ENCODE results near the gene CAMK2G. TPM values are rescaled to one million over a fixed set of nuclear protein-coding genes. Genes with fewer than 3 reads are reported as not detected.
A peak's percentile ranks its signal among the peaks of the same experiment; 100 is the strongest.

The CAMK2G gene
- total RNA-seq, 4 donors from 2014 or later: 34.7 to 159 (median 110) TPM

DNA sequence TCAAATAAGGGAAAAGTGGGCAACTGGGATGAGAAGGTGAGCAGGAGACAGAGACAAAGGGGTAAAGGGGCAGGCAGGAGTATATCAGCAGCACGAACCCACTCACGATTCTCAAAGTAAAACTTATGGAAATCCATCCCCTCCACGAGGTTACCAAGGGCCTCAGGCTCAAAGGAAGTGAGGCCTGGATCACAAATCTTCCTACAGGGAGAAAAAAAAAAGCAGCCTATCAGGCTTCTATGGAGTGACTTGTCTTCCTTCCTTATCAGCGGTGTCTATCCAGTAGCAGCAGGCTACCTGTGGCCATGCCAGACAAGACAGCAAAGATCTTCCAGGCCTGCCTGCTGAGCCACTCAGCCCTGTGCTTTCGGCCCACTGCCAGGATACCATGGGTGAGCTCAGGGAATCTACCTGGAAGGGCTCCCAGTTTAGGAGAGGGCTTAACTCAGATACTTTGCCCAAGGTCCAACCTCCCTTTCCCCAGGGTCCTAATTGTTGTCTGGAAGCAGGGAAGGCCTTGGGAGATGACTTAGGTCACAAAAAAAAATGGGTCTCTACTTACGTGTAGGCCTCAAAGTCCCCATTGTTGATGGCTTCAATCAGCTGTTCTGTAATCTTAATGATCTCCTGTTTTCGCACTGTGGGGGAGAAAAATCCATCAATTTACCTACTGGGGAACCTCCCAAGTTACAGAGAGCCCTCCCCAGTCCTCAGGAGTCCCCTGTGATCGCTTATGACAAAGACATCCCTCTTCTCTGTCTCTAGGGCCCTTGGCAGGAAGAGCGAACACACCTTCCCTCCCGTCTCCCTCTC, 57.2 kb downstream of the CAMK2G start:
- Histone ChIP-seq H3K9me3 (no peaks in the 10 kb centered on the region), H3K27ac (peak overlapping the region in 1 of 4 donors; percentile 16), H3K4me1 (peaks cover 0 to 10% (median 0%) of the 10 kb centered on the region in 4 donors), H3K4me3 (no peak overlapping the region), H3K36me3 (peaks cover 0 to 70% (median 0%) of the 10 kb centered on the region in 3 donors), H3K27me3 (no peaks in the 10 kb centered on the region)
- peak in 1 of 3 donors; percentile 40 for DNase-seq
- TF ChIP-seq, protein P1, sequence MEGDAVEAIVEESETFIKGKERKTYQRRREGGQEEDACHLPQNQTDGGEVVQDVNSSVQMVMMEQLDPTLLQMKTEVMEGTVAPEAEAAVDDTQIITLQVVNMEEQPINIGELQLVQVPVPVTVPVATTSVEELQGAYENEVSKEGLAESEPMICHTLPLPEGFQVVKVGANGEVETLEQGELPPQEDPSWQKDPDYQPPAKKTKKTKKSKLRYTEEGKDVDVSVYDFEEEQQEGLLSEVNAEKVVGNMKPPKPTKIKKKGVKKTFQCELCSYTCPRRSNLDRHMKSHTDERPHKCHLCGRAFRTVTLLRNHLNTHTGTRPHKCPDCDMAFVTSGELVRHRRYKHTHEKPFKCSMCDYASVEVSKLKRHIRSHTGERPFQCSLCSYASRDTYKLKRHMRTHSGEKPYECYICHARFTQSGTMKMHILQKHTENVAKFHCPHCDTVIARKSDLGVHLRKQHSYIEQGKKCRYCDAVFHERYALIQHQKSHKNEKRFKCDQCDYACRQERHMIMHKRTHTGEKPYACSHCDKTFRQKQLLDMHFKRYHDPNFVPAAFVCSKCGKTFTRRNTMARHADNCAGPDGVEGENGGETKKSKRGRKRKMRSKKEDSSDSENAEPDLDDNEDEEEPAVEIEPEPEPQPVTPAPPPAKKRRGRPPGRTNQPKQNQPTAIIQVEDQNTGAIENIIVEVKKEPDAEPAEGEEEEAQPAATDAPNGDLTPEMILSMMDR (IDR thresholded peaks at IDR 0.05): no peak
- no peak for TF ChIP-seq POLR2A (IDR thresholded peaks at IDR 0.05)

DNA sequence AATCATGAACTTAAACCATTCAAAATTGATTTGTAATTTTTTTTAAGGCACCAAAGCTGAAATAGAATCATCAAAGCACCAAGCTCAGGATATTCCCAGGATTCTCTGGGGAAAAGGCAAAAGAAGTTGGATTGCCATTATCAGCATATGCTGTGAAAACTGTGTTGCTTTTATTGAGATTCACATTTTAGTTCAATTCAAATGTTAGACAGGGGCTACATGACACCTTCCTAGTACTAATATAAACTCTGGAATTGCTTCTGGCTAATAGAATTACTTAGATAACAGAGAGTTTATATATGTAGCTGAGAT, 58.7 kb downstream of the CAMK2G start:
- Histone ChIP-seq H3K36me3 (peaks cover 0 to 56% (median 0%) of the 10 kb centered on the region in 3 donors), H3K27ac (no peak overlapping the region), H3K4me3 (no peak overlapping the region)

GRCh38 chr10:73814896-73815718, 59.2 kb downstream of the CAMK2G start:
- H3K9me3 ChIP-seq: no peaks in the 10 kb centered on the region
- no peak for DNase-seq
- no peak overlapping the region for H3K4me3 ChIP-seq
- no peak for TF ChIP-seq POLR2A (IDR thresholded peaks at IDR 0.05)
- TF ChIP-seq, protein P1 (IDR thresholded peaks at IDR 0.05): no peak
- peaks cover 0 to 16% (median 0%) of the 10 kb centered on the region in 4 donors for H3K4me1 ChIP-seq
- no peak overlapping the region for H3K27ac ChIP-seq
- H3K27me3 ChIP-seq: no peaks in the 10 kb centered on the region
- H3K36me3 ChIP-seq: peaks cover 0 to 56% (median 0%) of the 10 kb centered on the region in 3 donors

More for the DNA sequence above, 58.7 kb downstream of the CAMK2G start:
- TF ChIP-seq, protein P1 (IDR thresholded peaks at IDR 0.05): no peak
- no peak for TF ChIP-seq POLR2A (IDR thresholded peaks at IDR 0.05)
- DNase-seq: no peak
- Histone ChIP-seq H3K27me3 (no peaks in the 10 kb centered on the region), H3K9me3 (no peaks in the 10 kb centered on the region), H3K4me1 (peaks cover 0 to 11% (median 0%) of the 10 kb centered on the region in 4 donors)

GRCh38 chr10:73814276-73814895, 60.0 kb downstream of the CAMK2G start:
- H3K4me3 ChIP-seq: no peak overlapping the region
- H3K27me3 ChIP-seq: no peaks in the 10 kb centered on the region
- H3K27ac ChIP-seq: no peak overlapping the region
- peaks cover 0 to 13% (median 0%) of the 10 kb centered on the region in 4 donors for H3K4me1 ChIP-seq
- TF ChIP-seq, protein P1 (IDR thresholded peaks at IDR 0.05): no peak
- no peak for TF ChIP-seq POLR2A (IDR thresholded peaks at IDR 0.05)
- H3K36me3 ChIP-seq: peaks cover 0 to 50% (median 0%) of the 10 kb centered on the region in 3 donors
- H3K9me3 ChIP-seq: no peaks in the 10 kb centered on the region
- DNase-seq: no peak

DNA sequence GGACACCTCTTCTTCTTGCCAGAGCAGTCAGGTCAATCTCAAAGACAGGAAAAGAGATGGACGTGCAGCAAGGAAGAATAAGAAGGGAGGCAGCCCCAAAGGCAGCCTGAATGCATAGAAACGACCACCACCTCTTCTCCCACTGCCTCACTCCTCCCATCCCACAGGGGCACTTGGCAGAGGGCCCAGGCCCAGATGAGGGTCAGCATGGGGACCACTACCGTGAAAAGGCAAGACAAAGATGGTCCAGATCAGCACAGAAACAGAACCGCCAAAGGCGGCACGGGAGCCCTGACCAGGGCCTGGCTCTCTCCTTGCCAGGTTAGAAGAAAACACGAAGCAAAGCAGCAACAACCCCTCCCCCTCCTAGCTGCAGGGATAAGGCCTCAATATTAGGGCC, 61.0 kb downstream of the CAMK2G start:
- TF ChIP-seq POLR2A (IDR thresholded peaks at IDR 0.05): no peak
- TF ChIP-seq, protein P1 (IDR thresholded peaks at IDR 0.05): no peak
- peaks cover 0 to 10% (median 0%) of the 10 kb centered on the region in 4 donors for H3K4me1 ChIP-seq
- H3K9me3 ChIP-seq: no peaks in the 10 kb centered on the region
- H3K36me3 ChIP-seq: peaks cover 0 to 49% (median 0%) of the 10 kb centered on the region in 3 donors
- no peak for DNase-seq
- H3K4me3 ChIP-seq: no peak overlapping the region
- H3K27me3 ChIP-seq: no peaks in the 10 kb centered on the region
- no peak overlapping the region for H3K27ac ChIP-seq

Data from Peyer's patch (tissue), 4 donors.